HG03064 (cell line): ENCODE data around the gene MYO18B.

Source experiments
- ATAC-seq: cut with Tn5 transposase; IDR thresholded peaks from one replicate; pipeline ENCODE4 v1.9.1; 2021; ENCODE audit warnings: low read depth; ENCODE audit not compliant: unreplicated experiment

Gene MYO18B

DNA sequence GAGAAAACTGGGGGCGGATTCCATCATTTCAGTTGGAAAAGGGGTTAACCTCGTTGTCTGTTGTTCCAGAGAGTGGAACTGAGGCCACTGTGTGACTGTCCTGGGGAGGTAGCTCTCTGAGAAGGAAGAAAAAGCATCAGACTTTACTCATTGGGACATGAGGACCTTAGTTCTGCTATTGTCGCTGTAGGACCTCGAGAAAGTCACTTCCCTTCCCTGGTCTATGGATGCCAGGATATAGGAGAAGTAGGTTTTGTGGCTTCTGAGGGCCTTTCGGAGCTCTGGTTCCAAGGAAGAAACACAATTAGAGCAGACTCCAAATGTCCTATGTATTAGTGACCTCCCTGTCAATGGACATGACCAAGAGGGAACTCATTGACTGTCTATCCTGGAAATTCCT, 6.2 kb downstream of the MYO18B start:
- ATAC-seq, result no peak

DNA sequence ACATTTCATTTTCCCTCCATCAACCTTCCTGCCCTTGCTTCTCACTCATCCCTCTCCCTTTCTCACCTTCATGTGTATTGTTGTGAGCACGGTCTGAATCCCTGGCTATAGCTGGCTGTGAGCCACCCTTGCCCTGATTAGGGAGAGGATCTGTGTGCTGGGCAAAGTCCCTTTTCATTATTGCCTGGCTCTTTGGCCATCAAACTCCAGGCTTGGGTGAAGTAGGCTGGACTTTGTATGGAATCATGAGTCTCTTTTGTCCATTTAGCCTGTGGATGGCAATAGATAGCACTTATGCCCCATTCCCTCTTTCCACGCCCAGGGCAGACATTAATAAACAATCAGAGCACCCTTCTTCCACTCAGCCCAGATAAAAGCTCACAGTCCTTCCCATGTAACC, 6.7 kb downstream of the MYO18B start:
- no peak for ATAC-seq

DNA sequence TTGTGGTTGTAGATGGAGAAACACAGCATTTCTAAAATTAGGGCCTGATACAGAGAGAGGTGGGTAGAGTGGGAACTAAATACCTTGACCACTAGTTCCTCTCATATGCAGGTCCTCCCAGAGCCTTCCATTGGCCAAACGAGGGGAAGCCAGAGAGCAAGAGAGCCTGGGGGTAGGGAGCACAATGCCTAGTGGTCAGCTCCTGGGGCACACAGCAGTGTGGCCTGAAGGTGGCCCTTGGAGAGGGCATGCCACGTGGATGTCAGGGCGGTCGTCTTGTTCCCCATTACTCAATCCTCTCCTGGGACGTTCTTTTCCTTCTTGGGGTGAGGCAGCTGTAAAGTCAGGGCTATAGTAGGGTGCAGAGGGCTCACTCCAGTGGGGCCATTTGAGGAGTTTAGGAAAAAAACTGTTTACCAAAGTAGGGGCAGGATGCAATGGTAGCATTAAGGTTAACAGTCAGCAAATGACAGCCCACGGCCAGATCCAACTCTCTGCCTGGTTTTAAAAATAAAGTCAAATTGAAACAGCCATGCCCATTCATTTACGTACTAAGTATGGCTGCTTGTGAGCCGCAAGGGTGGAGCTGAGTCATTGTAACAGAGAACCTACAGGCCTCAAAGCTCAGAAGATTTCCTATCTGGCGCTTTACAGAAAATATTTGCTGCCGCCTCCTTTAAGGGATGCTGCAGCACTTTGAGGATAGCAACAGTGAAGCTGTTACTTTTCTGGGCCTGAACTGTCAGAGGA, 7.6 kb downstream of the MYO18B start:
- no peak for ATAC-seq

DNA sequence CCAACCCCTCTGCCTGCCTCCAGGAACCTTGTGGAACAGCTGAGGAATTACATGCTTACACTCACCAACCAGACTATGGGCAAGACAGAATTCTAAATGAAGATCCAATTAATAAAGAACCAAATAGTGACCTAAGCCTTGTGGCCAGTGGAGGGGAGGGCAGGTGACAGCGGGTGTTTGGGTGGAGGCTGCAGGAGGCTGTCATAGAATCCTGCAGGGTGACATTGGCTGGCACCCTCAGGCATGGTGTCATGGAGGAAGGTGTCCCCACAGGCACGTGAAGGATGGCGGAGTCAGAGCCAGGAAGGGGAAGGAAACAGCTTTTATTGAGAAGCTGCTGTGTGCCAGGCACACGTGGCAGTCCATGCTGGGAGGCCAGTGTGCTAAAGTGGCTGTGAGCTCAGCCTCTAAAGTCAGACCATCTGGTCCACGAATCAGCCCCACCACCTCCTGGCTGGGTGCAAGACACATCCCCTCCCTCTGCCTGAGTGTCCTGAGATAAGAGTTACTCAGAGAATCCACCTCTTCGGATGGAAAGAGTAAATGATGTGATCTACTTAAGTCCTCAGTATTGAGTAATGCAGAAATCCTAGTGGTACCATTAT, 8.7 kb downstream of the MYO18B start:
- no peak for ATAC-seq

DNA sequence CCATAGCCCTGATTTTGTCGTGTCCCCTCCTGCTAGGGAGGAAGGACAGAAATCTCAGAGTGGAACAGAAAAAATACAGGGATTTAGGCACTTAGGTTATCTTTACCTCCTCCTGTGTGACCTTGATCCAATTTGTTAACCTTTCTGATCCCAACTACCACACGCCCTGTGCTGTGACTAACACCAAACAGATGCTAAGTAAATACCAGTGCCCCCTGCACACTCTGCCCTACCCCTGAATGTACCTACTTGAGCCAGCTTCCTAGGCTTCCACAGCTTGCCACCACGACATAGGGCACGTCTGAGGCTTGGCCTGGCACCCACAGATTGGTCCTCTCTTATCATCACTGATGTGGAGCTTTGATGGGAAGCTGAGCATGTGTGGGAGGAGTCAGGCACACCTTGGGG, 9.2 kb downstream of the MYO18B start:
- ATAC-seq, result no peak

DNA sequence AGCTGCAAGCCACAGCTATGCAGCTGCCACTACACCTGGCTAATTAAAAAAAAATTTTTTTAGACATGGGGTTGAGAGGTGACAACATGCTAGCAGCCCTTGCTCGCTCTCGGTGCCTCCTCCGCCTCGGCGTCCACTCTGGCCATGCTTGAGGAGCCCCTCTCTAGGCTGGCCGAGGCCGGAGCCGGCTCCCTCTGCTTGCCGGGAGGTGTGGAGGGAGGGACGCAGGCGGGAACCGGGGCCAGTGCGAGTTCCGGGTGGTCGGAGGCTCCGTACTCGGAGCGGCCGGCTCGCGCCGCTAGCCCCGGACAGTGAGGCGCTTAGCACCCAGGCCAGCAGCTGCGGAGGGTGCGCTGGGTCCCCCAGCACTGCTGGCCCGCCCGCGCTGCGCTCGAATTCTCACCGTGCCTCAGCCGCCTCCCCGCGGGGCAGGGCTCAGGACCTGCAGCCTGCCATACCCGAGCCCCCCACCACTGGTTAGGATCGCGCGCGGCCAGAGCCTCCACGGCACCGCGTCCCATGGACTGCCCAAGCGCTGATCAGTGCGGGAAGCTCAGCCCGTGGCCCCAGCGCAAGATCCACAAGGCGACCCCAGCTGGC, 10.7 kb downstream of the MYO18B start:
- no peak for ATAC-seq

DNA sequence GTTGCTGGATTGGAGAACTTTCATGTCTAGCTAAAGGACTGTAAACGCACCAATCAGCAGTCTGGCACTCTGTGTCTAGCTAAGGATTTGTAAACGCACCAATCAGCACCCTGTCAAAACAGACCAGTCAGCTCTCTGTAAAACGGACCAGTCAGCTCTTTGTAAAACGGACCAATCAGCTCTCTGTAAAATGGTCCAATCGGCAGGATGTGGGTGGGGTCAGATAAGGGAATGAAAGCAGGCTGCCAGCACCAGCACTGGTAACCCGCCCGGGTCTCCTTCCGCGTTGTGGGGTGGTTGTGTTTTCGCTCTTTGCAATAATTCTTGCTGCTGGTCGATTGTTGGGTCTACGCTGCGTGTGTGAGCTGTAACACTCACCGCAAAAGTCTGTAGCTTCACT, 11.3 kb downstream of the MYO18B start:
- ATAC-seq, result no peak

DNA sequence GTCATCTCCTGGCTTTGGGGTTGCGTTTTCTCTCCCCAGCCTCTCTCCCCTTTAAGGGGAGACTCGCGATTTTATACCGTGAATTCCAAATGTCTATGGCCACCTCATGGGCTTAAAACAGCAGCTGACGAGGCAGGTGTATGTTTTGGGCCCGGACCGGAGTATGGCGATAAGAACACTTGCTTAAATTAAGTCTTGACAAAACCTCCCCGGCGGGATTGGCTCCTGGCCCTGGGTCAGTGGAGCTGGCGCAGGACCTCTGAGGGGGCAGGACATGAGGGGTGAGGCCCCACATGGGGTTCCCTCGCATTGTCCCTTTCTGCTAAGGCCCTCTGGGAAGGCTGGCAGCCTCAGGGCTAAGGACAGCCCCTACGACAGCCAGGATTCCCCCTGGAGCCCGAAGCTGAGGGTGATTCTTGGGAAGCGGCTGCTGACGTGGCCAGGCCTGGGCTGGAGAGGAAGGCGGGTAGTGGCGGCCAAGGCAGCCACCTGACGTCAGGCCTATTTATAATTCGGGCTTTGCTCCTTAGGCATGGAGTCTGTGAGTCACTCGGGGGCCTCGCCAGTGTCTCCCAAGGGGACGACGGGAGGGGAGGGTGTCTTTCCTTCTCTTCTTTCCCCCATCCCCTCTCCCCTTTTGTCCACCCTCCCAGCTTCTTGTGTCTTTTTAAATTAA, 12.7 kb downstream of the MYO18B start:
- ATAC-seq, result no peak

DNA sequence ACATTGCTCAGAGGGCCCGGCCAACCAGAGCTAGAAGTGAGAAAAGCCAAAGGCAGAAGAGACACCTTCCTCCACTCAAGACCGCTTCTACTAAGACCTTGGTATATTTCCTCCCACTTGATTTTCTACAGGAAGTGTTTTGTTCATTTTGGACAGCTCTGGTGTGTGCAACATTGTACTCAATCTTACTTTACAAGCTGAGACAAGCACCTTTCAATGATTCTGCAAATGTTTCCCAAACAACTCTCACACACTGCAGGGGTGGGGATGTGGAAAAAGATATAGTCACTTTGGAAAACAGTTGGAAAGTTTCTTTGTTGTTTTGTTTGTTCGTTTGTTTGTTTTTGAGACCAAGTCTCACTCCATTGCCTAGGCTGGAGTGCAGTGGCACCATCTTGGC, 15.7 kb downstream of the MYO18B start:
- no peak for ATAC-seq

DNA sequence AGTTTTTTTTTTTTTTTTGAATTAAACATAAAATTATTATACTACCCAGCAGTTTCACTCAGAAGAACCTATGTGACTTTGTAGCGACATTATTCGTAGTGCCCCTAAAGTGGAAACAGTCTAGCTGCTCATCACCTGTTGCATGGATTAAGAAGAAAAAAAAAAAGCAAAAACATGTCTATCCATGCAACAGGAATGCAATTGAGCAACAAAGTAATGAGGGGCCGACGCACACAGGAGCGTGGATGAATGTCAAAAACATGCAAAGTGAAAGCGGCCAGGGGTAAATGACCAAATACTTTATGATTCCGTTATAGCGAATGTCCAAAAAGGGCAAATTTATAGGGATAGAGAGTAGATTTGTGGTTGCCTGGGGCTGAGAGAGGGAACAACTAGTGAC, 16.3 kb downstream of the MYO18B start:
- no peak for ATAC-seq

DNA sequence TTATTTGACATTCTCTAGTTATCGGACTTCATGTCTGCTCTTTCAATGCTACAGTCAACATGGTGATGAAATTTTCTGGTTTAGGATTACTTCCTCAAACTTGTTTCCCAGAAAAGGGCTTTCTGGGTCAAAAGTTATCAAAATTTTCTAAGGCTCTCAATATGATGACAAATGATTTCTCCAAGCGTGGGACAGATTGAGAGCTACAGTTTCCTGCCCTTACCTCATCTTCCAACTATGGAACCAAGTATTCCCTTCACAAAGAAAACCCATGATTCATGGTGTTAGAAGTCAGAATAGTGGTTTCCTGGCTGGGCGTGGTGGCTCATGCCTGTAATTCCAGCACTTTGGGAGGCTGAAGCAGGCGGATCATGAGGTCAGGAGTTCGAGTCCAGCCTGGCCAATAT, 17.8 kb downstream of the MYO18B start:
- no peak for ATAC-seq

DNA sequence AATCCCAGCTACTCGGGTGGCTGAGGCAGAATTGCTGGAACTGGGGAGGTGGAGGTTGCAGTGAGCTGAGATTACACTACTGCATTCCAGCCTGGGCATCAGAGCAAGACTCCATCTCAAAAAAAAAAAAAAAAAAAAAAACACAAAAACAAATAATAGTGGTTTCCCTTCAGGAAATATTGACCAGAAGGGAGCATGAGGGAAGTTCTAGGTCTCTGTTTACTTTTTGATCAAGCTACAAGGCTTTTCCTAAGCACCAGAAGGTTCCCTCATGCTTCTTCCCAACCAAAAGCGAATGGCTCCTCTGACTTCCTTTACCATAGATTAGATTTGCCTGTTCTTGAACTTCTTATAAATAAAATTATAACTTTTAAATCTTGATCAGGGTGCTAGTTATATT, 18.3 kb downstream of the MYO18B start:
- ATAC-seq, result no peak

DNA sequence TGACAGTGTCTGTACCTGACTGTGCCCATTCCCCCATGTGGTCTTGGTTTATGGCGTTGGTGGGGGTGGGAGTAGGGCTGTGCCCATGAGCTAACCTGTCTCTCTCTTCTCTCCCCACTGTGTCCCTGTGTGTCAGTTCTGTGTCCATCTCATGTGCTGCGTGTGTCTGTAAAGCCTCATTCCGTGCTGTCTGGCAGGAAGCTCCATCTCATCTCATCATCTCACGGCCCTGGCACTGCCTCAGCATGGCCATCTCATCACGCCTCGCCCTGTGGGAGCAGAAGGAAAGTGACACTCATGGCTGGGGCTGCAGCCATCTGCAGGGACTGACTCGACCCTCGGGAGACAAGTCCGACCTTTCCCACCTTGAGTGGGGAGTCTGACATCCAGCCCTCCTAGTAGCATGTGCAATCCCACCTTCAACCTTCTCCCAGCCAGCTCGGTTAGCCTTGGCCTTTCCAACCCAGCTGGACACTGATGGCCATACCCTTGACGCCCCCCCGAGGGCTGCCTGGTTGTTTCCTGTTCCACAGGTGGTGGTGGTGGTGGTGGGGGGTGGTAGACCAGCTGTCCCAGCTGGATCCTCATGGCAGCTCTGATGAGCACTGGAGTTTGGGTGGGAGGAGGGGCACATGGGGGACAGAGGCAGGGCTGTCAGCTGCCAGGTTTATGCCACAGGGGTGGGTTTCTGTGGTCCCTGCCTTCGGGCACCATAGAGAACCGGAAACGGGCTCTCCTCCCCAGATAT, 19.0 kb downstream of the MYO18B start:
- no peak for ATAC-seq

DNA sequence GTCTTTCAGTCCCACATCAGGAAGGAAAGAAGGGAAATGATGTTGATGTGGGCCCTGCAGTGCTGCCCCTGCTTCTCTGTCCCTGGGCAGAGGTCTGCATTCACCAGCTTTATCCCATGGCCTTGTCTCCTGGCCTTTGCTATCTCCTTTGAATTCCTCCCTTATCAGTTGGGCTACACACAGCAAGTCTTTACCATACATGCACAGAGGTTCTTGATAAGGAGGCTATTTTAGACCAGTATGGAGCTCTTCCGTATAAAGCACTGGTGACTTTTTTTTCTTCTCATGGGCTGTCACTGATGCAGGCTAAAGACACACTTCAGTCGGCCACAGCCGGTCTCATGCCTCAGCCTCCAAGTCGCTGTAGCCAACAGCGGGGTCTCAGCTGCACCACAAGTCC, 20.2 kb downstream of the MYO18B start:
- no peak for ATAC-seq

DNA sequence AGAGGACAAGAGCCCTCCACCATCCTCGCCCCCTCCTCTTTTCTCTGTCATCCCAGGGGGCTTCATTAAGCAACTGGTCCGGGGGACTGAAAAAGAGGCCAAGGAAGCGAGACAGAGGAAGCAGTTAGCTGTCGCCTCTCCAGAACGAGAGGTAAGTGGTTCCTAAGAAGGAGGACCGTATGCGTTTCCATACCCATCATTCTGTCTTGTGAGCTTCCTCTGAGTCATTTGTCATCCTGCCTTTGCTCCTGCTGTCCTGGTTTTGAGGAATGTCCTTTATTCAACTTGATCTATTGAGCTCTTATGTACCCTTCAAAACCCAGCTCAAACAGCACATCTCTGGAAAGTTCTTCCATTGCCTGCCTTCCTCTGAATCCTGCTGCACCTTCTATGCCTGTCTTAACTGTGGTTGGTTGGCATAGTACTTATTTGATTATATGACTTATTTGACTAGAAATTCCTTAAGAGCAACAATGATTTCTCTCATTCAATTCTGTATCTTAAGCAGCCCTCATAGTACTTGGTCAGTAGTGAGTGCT, 21.3 kb downstream of the MYO18B start:
- ATAC-seq, result no peak

DNA sequence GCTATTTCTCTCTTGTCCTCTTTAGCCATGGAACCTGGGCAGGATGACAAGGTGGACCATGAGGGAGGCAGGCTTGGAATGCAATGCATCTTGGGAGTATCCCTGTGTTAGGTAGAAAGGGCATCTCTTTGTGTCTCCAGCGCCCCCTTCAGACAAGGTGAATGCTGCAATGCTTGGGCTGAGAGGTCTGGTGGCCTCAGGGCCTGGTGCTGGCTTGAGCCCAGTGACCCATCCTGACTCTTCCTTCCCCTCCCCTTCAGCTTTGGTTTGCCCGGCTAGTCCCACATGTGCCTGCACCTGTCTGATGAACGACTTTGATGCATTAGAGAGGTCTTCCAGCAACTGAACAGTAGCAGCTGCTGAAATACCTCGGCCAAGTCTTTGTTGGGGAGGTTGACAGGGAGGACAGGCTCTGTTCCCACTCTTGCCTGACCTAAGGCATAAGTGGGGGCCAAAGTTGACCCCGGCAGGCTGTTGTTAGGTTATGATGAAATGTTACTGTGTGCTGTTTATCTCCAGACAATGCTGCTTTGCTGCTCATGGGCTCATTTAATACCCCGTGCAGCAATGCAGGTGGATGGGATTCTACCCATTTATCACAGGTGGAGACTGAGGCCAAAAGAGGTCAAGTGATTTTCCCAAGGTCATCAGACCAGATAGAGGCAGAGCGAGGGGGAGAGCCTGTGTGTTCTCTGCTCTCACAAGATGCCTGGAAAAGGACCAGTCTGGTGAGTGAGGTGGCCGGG, 22.5 kb downstream of the MYO18B start:
- no peak for ATAC-seq

DNA sequence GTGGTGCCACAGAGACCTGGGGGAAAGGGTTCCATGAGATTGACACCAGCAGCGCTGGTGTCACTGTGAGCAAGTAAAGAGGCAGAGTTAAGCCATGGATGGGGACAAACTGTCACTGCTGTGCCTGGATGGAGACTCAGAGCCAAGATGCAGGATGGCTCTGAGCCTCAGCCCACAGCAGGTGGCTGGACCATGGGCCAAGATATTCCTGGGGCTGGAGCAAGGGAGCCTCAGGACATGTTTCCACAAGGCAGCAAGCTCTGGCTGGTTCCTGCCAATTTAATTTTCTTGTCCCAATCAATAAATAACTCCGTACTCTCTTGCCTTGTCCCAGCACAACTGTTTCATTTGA, 23.0 kb downstream of the MYO18B start:
- no peak for ATAC-seq

DNA sequence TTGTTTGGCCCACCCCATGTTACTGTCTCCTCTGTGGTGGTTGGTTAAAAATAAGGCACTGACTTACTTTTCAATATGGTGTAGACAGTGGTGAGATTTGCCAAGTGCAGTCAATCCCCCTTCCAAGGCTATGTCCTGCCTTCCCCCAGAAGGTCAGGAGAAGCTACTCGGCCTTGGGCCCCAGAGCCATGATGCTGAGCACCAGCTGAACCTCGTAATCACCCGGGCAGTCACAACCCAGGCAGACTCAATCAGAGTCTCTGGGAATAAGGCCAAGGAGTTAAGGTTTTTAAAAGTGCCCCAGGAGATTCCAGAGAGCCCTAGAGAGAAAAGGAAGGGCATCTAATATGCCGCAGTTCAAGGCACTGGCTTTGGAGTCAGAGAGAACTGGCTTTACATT, 23.8 kb downstream of the MYO18B start:
- no peak for ATAC-seq

DNA sequence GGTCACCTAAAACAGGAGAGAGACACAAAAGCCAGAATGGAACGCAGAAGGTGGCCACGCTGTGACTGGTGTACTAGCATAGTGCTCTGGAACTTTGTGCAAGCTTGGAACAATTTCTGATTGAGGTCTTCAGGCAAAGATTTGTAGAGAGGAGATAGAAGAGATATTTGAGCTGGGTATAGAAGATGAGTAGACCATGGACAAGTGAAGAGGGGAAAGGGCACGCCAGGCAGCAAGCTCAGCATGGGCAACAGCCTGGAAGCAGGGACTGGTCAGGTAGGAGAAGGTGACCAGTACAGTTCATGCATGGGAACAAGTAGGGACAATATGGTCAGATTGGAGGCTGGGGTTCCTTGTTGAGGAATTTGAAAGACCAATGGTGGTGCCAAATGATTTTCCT, 24.4 kb downstream of the MYO18B start:
- no peak for ATAC-seq

DNA sequence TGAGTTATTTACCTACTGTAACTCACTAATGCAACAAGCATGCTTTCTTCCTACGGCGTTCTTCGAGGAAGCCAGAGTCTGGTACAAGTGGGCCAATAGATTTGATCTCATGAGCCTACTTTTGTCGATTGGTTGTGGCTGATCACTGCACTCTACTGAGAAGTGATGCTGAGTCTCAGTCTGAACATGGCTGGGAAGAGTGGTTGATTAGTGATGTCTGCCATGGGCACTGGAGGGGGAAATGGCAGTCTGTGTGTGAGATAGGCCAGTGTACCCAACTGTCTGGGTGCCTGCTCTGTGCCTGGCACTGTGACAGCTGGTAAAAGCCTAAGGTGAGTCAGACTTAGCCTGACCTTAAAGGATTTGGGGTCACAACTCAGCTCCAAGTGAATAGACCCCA, 28.3 kb downstream of the MYO18B start:
- ATAC-seq, result no peak
